Brain microvascular endothelial cell (primary cell): ENCODE results near the gene IGSF9B.
A peak's percentile ranks its signal among the peaks of the same experiment; 100 is the strongest.
"Not testable (repeated sequence)": the region's sequence is repeated elsewhere in the genome, so short reads cannot be mapped to it uniquely, and the experiment has no call there.

Experiments
- DNase-seq: peaks from one replicate; pipeline ENCODE4 v3.0.0-alpha.2; 2020
- H3K27ac ChIP-seq: fragments of 250-450 bp; sonication (Bioruptor Pico); 2 replicates; pipeline ENCODE4 v1.5.1; 2020; ENCODE audit warnings: mild to moderate bottlenecking, moderate library complexity
- H3K27me3 ChIP-seq: fragments of 250-450 bp; sonication (Bioruptor Pico); replicated peaks from 2 replicates; pipeline ENCODE4 v1.5.1; 2020; ENCODE audit warnings: mild to moderate bottlenecking
- H3K36me3 ChIP-seq: fragments of 250-450 bp; sonication (Bioruptor Pico); replicated peaks from 2 replicates; pipeline ENCODE4 v1.5.1; 2020; ENCODE audit warnings: mild to moderate bottlenecking
- H3K4me3 ChIP-seq: 2 replicates; pipeline ENCODE4 v1.5.1; 2011; ENCODE audit warnings: low read depth, mild to moderate bottlenecking, control low read depth, low read length, moderate library complexity
- CTCF ChIP-seq: IDR thresholded peaks from 2 replicates; pipeline ENCODE4 v1.5.1; 2011; ENCODE audit warnings: low read depth, mild to moderate bottlenecking, moderate library complexity, low read length, control low read depth, inconsistent platforms; ENCODE audit errors: missing control alignments
- in situ Hi-C: cut with HindIII; loops from 2 replicates; pipeline ENCODE4 v1.10.0; 2017; ENCODE audit warnings: low sequenced_read_pairs, low pct_ligation_motif_present

IGSF9B gene

GRCh38 chr11:133956650-133957633 lies at the start of gene IGSF9B:
Gene IGSF9B (minus strand): TSS chr11:133956968. CDS start chr11:133956754, 214 bp downstream.
- peak within 1 kb of the TSS; percentile 45 for H3K4me3 ChIP-seq
- peak; percentile 30 for DNase-seq
- no peak within 1 kb of the TSS for H3K27ac ChIP-seq
- peaks cover 59% of the 10 kb centered on the region for H3K27me3 ChIP-seq
- no peak for TF ChIP-seq CTCF
- in situ Hi-C loops, result no loop called here
- no peaks in the 10 kb centered on the region for H3K36me3 ChIP-seq

GRCh38 chr11:134004496-134005172 lies 47.9 kb upstream of the IGSF9B start:
- TF ChIP-seq CTCF, result no peak
- Histone ChIP-seq H3K27ac (no peak overlapping the region), H3K4me3 (no peak overlapping the region), H3K27me3 (no peaks in the 10 kb centered on the region), H3K36me3 (no peaks in the 10 kb centered on the region)
- in situ Hi-C loops, result no loop called here
- DNase-seq, result no peak

GRCh38 chr11:134003792-134004495 lies 47.2 kb upstream of the IGSF9B start:
- no peak for TF ChIP-seq CTCF
- Histone ChIP-seq H3K27me3 (no peaks in the 10 kb centered on the region), H3K4me3 (no peak overlapping the region), H3K27ac (no peak overlapping the region), H3K36me3 (no peaks in the 10 kb centered on the region)
- DNase-seq, result no peak
- in situ Hi-C loops, result no loop called here

- H3K27ac ChIP-seq, H3K27me3 ChIP-seq, H3K36me3 ChIP-seq, in situ Hi-C loops, H3K4me3 ChIP-seq, DNase-seq: not testable (repeated sequence)
These were observed 46.1 kb upstream of the IGSF9B start for GRCh38 chr11:134002819-134003218.

GRCh38 chr11:134002338-134002737 lies 45.6 kb upstream of the IGSF9B start:
- in situ Hi-C loops, H3K4me3 ChIP-seq, DNase-seq, H3K27ac ChIP-seq, H3K27me3 ChIP-seq, H3K36me3 ChIP-seq: not testable (repeated sequence)

- H3K27me3 ChIP-seq, result no peaks in the 10 kb centered on the region
- H3K4me3 ChIP-seq, result no peak overlapping the region
- in situ Hi-C loops, result no loop called here
- no peak overlapping the region for H3K27ac ChIP-seq
- no peaks in the 10 kb centered on the region for H3K36me3 ChIP-seq
- DNase-seq, result no peak
- no peak for TF ChIP-seq CTCF
These were observed 44.8 kb upstream of the IGSF9B start for GRCh38 chr11:134001596-134001995.
